ENCODE measurements around the gene PLCB1.

GRCh38 chr20:8435285-8436035, 303.4 kb downstream of the PLCB1 start:
- TF ChIP-seq EZH2 (IDR thresholded peaks at IDR 0.05) = no peak
- no peak for TF ChIP-seq POLR2AphosphoS5 (IDR thresholded peaks at IDR 0.05; ENCODE audit: borderline replicate concordance, low read depth, low read length)
- no peak for TF ChIP-seq FOXP2 (optimal IDR thresholded peaks at IDR 0.05; ENCODE audit: control extremely low read depth, extremely low read length, insufficient read depth)

Measured in SK-N-MC (cell line).